Adrenal gland (tissue), 12 donors: ENCODE measurements around the gene UBE2QL1. TPM values are rescaled to one million over a fixed set of nuclear protein-coding genes. Genes with fewer than 3 reads are reported as not detected.

Experiments used
- DNase-seq, 7 donors: peaks; one replicate each; pipeline ENCODE4 v3.0.0-alpha.2; 2019 to 2020
- H3K27ac ChIP-seq, 5 donors: fragments of 200-600 bp; sonication (generic) in 4 of 5; 1 replicate in 3 of 5; 2 replicates in 2 of 5; pipeline versions ENCODE4 v1.5.1 to v1.8.0; 2016 to 2020; ENCODE audit warnings: mild to moderate bottlenecking in 1 of 5
- H3K27me3 ChIP-seq: fragments of 200-600 bp; 2 replicates; pipeline ENCODE4 v1.8.0; 2021
- H3K36me3 ChIP-seq, 2 donors: fragments of 200-600 bp; replicated peaks in 1 of 2; 1 replicate in 1 of 2; 2 replicates in 1 of 2; pipeline versions ENCODE4 v1.5.1 to v1.8.0; 2018 to 2022
- H3K4me1 ChIP-seq, 2 donors: fragments of 200-600 bp; replicated peaks in 1 of 2; 1 replicate in 1 of 2; 2 replicates in 1 of 2; pipeline versions ENCODE4 v1.5.1 to v1.8.0; 2018 to 2021
- H3K4me3 ChIP-seq, 4 donors: fragments of 200-600 bp; sonication (generic) in 3 of 4; one replicate each; pipeline ENCODE4 v1.5.1; 2016 to 2018
- H3K9me3 ChIP-seq, 3 donors: fragments of 200-600 bp; sonication (generic) in 1 of 3; replicated peaks in 1 of 3; 1 replicate in 2 of 3; 2 replicates in 1 of 3; pipeline versions ENCODE4 v1.5.1 to v1.8.0; 2016 to 2021
- POLR2A ChIP-seq, 2 donors: fragments of 450-650 bp; IDR thresholded peaks; one replicate each; pipeline ENCODE4 v1.6.1; 2017; ENCODE audit warnings: antibody characterized with exemption in 2 of 2, mild to moderate bottlenecking in 2 of 2, moderate library complexity in 1 of 2
- WGBS, 4 donors: extraction: QIAGEN DNeasy Blood & Tissue Kit in 2 of 4; methylation state at CpG; one replicate each; pipeline versions ENCODE4 v1.1.5 to v1.1.7; 2013 to 2017; 5-methylcytosine and 5-hydroxymethylcytosine counted together
- intact Hi-C, 2 donors: fragments of 100-400 bp; cut with DNase I; formaldehyde crosslinking; loops; one replicate each; pipeline versions ENCODE4 v1.14.1 to v1.15.0; 2022 to 2023
- polyA plus RNA-seq, 3 donors: library from polyadenylated mRNA; stranded (reverse); fragments of 200-250 nt in 2 of 3; fragments of 350-450 nt in 1 of 3; fragmentation: Illumina TruSeq in 1 of 3; extraction: RNeasy Lipid Tissue Mini Kit (QIAGEN cat#74804) in 1 of 3; gene quantifications; one replicate each; pipeline ENCODE4 v1.2.3, GENCODE V29; 2013 to 2014
- total RNA-seq, 9 donors: library from RNA; depleted of rRNA in 4 of 9; stranded (reverse); fragments of >200 nt in 4 of 9; fragments of 120-200 nt in 1 of 9; fragmentation: NEBNext Ultra II Directional in 1 of 9; extraction: Animal tissue kit (Norgen Biotek cat#: 25700) in 1 of 9; gene quantifications; one replicate each; pipeline versions ENCODE4 v1.1.0 to v1.2.4, GENCODE V29; 2013 to 2023
- TF ChIP-seq, protein P1 (sequence below), 6 experiments: fragments of 450-650 bp in 4 of 6; fragments of 200-600 bp in 2 of 6; sonication (generic) in 1 of 6; IDR thresholded peaks; 1 replicate in 5 of 6; 2 replicates in 1 of 6; pipeline versions ENCODE4 v1.5.1 to v1.8.0; 2016 to 2021; ENCODE audit warnings: antibody characterized with exemption in 6 of 6, mild to moderate bottlenecking in 2 of 6, moderate library complexity in 1 of 6
- donor health status: healthy with polysubstance abuse.
- donor health status: Bipolar disorder and iron deficiency.
- donor health status: DM: yes; HTN: yes; CAD: no.
- donor health status: DM: no; HTN: no; CAD: no.
- donor health status: DM: no; HTN: no; CAD: no.
- donor health status: DM: yes; HTN: yes; CAD: no.

The UBE2QL1 gene
- total and polyA plus RNA-seq, 12 donors: 0.12 to 3.4 (median 1.1) TPM

- Histone ChIP-seq H3K27me3 (peaks cover 10% of the 10 kb centered on the region), H3K4me3 (no peak overlapping the region), H3K27ac (no peak overlapping the region), H3K4me1 (peaks cover 0 to 5% of the 10 kb centered on the region in 2 donors), H3K9me3 (no peaks in the 10 kb centered on the region), H3K36me3 (no peaks in the 10 kb centered on the region)
- TF ChIP-seq, protein P1, sequence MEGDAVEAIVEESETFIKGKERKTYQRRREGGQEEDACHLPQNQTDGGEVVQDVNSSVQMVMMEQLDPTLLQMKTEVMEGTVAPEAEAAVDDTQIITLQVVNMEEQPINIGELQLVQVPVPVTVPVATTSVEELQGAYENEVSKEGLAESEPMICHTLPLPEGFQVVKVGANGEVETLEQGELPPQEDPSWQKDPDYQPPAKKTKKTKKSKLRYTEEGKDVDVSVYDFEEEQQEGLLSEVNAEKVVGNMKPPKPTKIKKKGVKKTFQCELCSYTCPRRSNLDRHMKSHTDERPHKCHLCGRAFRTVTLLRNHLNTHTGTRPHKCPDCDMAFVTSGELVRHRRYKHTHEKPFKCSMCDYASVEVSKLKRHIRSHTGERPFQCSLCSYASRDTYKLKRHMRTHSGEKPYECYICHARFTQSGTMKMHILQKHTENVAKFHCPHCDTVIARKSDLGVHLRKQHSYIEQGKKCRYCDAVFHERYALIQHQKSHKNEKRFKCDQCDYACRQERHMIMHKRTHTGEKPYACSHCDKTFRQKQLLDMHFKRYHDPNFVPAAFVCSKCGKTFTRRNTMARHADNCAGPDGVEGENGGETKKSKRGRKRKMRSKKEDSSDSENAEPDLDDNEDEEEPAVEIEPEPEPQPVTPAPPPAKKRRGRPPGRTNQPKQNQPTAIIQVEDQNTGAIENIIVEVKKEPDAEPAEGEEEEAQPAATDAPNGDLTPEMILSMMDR (IDR thresholded peaks at IDR 0.05): no peak
- no peak for TF ChIP-seq POLR2A (IDR thresholded peaks at IDR 0.05)
- intact Hi-C loops: no loop called here
- no peak for DNase-seq
- 95 to 97% (median 96%) methylated on average over 7 of the region's 7 CpGs for WGBS, 4 donors
Observed at GRCh38 chr5:6447384-6448140, 1.1 kb upstream of the UBE2QL1 start.

DNA sequence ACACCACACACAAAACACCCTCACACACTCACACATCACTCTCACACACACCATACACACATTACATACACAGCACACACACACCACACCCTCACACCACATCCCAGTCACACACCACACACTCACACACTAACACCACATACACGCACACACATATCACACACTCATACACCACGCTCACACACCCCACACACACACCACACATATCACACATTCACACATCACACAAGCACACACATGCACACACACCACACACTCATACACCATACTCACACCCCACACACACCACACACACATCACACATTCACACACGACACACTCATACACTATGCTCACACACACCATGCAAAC is 543 bp upstream of the UBE2QL1 start:
- peaks cover 10% of the 10 kb centered on the region for H3K27me3 ChIP-seq
- peaks cover 0 to 5% of the 10 kb centered on the region in 2 donors for H3K4me1 ChIP-seq
- no peak overlapping the region for H3K27ac ChIP-seq
- intact Hi-C loops: no loop called here
- WGBS, 4 donors: 91 to 98% (median 92%) methylated on average over 3 of the region's 3 CpGs
- no peak overlapping the region for H3K4me3 ChIP-seq
- no peaks in the 10 kb centered on the region for H3K9me3 ChIP-seq
- TF ChIP-seq, protein P1 (IDR thresholded peaks at IDR 0.05): no peak
- TF ChIP-seq POLR2A (IDR thresholded peaks at IDR 0.05): no peak
- H3K36me3 ChIP-seq: no peaks in the 10 kb centered on the region
- DNase-seq: no peak

DNA sequence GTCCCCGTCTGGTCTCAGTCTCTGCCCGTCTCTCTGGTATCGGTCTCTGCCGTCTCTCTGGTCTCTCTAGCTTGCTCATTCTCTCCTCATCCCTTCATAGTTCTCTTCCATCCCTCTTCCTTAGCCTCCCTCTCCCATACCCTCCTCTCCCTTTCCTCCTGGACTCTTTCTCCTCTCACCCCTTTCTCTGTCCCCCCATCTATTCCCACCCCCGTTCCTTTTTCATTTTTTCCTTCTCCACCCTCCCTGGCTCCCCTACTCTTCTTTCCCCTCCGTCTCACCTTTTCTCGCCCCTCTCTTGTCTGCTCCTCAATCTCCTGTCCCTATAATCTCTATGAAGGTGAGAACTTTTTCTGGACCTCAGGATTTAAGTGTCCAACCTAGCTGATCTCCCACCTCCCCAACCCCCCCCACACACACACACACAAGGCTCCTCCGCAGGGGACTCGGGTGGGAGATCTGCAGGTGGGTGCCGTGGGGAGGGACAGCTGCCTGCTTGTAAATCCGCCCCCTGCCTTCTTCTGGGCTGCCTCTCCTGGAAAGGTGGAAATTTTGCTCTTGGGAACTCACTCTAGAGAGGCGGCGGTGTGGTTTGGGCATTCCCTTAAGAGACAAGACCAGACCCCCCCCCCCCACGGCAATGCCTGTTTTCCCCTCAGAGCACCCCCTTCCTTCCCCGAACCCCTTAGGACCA is 953 bp downstream of the UBE2QL1 start:
- DNase-seq: no peak
- Histone ChIP-seq H3K9me3 (no peaks in the 10 kb centered on the region), H3K4me1 (peaks cover 0 to 5% of the 10 kb centered on the region in 2 donors), H3K4me3 (peak overlapping the region in 1 of 4 donors; percentile 53), H3K27me3 (peaks cover 10% of the 10 kb centered on the region), H3K27ac (no peak overlapping the region), H3K36me3 (no peaks in the 10 kb centered on the region)
- intact Hi-C loops: no loop called here
- TF ChIP-seq, protein P1 (IDR thresholded peaks at IDR 0.05): no peak
- no peak for TF ChIP-seq POLR2A (IDR thresholded peaks at IDR 0.05)
- 18 to 23% (median 20%) methylated on average over 13 to 15 of the region's 15 CpGs for WGBS, 4 donors

DNA sequence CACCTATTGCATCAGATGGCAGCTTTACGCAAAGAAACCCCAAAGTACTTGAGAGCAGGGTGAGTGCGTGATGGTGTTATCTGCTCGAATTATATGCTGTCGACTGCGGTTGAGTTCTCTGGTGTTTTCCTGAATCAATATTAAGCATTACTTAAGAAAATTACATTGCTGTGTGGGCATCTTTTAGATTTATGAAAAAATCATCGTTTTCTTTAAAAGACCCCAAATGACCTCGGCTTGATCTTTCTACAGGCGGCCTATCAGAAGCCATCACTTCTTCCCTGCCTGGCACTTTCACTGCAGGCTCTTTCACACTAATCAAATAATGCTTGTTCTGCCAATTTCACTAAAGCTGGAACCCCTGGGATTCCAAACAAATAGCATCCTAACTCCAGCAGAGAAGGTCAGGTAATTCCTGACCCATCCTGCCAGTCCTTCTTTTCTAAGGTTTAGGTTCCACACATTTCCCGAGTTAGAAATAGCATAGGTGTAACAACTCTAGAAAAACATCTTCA is 1.7 kb downstream of the UBE2QL1 start:
- H3K27ac ChIP-seq: no peak overlapping the region
- intact Hi-C loops: no loop called here
- H3K9me3 ChIP-seq: no peaks in the 10 kb centered on the region
- TF ChIP-seq POLR2A (IDR thresholded peaks at IDR 0.05): no peak
- no peaks in the 10 kb centered on the region for H3K36me3 ChIP-seq
- DNase-seq: no peak
- peaks cover 0 to 5% of the 10 kb centered on the region in 2 donors for H3K4me1 ChIP-seq
- 53 to 58% (median 56%) methylated on average over 9 of the region's 9 CpGs for WGBS, 4 donors
- no peak overlapping the region for H3K4me3 ChIP-seq
- peaks cover 10% of the 10 kb centered on the region for H3K27me3 ChIP-seq
